Subcutaneous adipose tissue (tissue), 4 donors: ENCODE results near the gene SNTB2. TPM values are rescaled to one million over a fixed set of nuclear protein-coding genes. Genes with fewer than 3 reads are reported as not detected.

Experiments
- total RNA-seq, 4 donors: library from RNA; depleted of rRNA; stranded (reverse); fragments of >200 nt; gene quantifications; one replicate each; pipeline ENCODE4 v1.1.0, GENCODE V29; 2016
- TF ChIP-seq, protein P1 (sequence below): fragments of 450-650 bp; IDR thresholded peaks from one replicate; pipeline ENCODE4 v1.5.1; 2016; ENCODE audit warnings: low read depth, mild to moderate bottlenecking, control low read depth, antibody characterized with exemption, moderate library complexity

SNTB2 gene
- total RNA-seq, 4 donors from 2014 or later, result 29.6 to 64.2 (median 47.1) TPM

GRCh38 chr16:69294051-69294450, 107.1 kb downstream of the SNTB2 start:
- TF ChIP-seq, protein P1, sequence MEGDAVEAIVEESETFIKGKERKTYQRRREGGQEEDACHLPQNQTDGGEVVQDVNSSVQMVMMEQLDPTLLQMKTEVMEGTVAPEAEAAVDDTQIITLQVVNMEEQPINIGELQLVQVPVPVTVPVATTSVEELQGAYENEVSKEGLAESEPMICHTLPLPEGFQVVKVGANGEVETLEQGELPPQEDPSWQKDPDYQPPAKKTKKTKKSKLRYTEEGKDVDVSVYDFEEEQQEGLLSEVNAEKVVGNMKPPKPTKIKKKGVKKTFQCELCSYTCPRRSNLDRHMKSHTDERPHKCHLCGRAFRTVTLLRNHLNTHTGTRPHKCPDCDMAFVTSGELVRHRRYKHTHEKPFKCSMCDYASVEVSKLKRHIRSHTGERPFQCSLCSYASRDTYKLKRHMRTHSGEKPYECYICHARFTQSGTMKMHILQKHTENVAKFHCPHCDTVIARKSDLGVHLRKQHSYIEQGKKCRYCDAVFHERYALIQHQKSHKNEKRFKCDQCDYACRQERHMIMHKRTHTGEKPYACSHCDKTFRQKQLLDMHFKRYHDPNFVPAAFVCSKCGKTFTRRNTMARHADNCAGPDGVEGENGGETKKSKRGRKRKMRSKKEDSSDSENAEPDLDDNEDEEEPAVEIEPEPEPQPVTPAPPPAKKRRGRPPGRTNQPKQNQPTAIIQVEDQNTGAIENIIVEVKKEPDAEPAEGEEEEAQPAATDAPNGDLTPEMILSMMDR, result no peak

DNA sequence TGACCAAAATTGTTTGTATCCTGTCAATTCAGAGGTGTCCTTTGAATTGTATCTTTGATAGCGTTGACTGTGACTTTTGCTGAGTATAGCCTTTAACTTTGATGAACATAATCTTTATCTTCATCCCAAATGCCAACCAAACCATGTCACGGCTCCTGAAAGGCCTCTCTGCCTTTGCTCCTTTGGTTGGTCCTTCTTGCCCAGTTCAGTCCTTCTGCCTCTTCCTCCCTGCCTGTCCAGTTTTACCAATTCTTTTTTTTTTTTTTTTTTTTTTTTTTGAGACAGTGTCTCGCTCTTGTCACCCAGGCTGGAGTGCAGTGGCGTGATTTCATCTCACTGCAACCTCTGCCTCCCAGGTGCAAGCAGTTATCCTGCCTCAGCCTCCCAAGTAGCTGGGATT, 111.3 kb downstream of the SNTB2 start:
- TF ChIP-seq, protein P1, result no peak

- TF ChIP-seq, protein P1, result no peak
These were observed 114.2 kb downstream of the SNTB2 start for GRCh38 chr16:69301187-69301586.

DNA sequence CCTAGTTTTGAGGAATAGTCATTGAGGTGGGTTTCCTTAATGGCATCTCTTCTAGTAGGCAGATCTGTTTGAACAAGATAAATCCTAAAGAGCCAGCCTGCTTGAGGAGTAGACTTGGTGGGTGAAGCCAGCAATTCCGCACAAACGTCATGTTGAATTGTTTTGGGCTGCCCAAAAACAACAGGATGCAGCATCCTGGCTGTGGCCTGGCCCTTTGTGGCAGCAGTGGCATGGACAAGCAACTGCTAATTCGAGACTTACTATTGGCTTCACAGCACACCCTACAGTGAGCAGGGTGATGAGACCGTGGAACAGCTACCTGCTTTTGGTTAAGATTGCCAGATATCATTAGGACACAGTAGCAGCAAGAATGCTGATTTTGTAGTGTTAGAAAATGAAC, 114.9 kb downstream of the SNTB2 start:
- TF ChIP-seq, protein P1, result no peak

DNA sequence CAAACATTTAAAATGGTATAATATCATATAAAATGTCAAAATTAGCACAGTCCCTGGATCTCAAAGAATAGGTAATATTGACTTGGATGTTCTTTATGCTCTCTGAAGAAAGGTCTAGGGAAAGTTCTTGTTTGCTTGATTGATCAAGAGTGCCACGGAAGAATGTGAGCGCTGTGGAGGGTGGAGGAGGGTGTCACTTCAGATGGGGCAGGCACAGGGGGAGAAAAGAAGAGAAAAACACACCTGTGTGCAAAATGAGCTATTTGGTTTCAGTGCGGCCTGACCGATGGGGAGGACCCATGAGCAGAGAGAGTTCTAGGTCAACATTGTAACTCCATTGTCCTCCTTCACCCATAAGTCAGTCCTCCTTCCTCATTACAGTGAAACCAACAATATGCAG, 115.3 kb downstream of the SNTB2 start:
- TF ChIP-seq, protein P1, result no peak

GRCh38 chr16:69306031-69306430, 119.1 kb downstream of the SNTB2 start:
- TF ChIP-seq, protein P1, result no peak

DNA sequence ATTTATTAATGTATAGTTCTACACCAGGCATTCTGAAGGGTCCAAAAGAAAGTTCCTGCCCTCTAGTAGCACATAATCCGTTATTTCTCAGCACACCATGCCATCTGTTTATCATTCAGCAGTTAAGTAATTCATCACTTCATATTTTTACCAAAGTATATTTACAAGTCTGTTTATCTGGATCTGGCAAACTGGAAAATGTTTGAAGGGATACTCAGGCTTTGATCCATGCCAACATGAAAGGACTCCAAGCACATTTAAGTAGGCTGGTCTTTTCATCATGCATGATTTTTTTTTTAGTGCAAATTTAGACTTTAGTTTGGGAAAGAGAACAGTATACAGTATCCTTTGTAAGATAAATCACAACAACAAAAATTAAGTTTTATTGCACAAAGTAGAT, 120.1 kb downstream of the SNTB2 start:
- TF ChIP-seq, protein P1, result no peak
